Neural crest cell (in vitro differentiated cells): ENCODE results near the gene DTWD2. TPM values are rescaled to one million over a fixed set of nuclear protein-coding genes. Genes with fewer than 3 reads are reported as not detected.

ENCODE experiments used
- DNase-seq: peaks from one replicate; pipeline ENCODE4 v3.0.0; 2021; ENCODE audit warnings: low read depth, mixed read lengths, low spot score
- H3K27ac Mint-ChIP-seq: one replicate; pipeline ENCODE4 v1.8.0; 2021; ENCODE audit warnings: mild to moderate bottlenecking, mixed read lengths; ENCODE audit not compliant: unreplicated experiment
- H3K27me3 Mint-ChIP-seq: 2 replicates; pipeline ENCODE4 v1.8.0; 2021; ENCODE audit warnings: low read depth, mild to moderate bottlenecking, mixed read lengths
- H3K36me3 Mint-ChIP-seq: 2 replicates; pipeline ENCODE4 v1.8.0; 2021; ENCODE audit warnings: low read depth, mild to moderate bottlenecking, mixed read lengths
- H3K4me1 Mint-ChIP-seq: 2 replicates; pipeline ENCODE4 v1.8.0; 2021; ENCODE audit warnings: mixed read lengths
- H3K4me3 Mint-ChIP-seq: one replicate; pipeline ENCODE4 v1.8.0; 2021; ENCODE audit warnings: mild to moderate bottlenecking, mixed read lengths
- H3K9me3 Mint-ChIP-seq: 2 replicates; pipeline ENCODE4 v1.8.0; 2021; ENCODE audit warnings: mixed read lengths
- total RNA-seq: library from RNA; stranded (reverse); gene quantifications from 2 replicates; pipeline ENCODE4 v1.2.1, GENCODE V29; 2021
- TF ChIP-seq, protein P1 (sequence below): fragments of 200-600 bp; sonication (generic); conservative IDR thresholded peaks from 2 replicates; pipeline ENCODE4 v1.5.0; 2021; ENCODE audit warnings: antibody characterized with exemption, mild to moderate bottlenecking

The DTWD2 gene
- total RNA-seq, 1 donor from 2014 or later, result 4.6 TPM

DNA sequence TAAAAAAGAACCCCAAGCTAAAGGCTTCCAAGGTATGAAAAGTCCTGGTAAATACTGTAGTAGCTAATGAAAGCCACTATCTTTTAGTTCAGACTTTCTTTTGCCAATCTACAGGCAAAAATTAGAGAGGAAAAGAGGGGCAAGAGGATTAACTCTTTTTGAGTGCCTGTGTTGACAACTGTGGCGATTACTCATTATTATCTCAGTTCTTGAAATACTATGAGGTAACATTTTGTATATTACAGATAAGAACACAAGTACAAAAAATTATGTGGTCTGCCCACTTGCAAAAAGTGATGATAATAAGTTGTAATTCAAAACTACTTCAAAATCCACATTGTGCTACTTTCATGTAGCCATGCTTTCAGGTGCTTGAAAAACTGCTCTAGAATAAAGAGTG is 144.0 kb downstream of the DTWD2 start:
- Mint-ChIP-seq H3K36me3 (peaks cover 2% of the 10 kb centered on the region), H3K9me3 (peaks cover 4% of the 10 kb centered on the region)

DNA sequence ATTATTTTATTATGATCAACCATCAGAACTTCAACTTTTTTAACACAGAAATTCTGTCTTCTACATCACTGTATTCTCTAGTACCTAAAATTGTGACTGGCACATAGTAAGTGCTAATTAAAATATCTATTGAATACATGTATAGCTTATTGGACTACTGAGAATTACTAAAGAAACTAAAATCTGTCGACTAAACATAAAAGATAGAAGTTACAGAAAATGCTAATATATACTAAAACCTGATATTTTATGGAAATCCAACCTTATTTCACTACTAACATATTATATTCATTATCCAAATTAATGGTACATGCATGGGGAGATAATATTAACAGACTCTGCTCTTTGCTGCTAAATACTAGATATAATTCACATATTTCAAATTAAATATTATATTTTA is 153.6 kb downstream of the DTWD2 start:
- Mint-ChIP-seq H3K9me3 (peaks cover 6% of the 10 kb centered on the region), H3K27me3 (no peaks in the 10 kb centered on the region), H3K4me1 (no peaks in the 10 kb centered on the region), H3K36me3 (peaks cover 2% of the 10 kb centered on the region), H3K4me3 (no peak overlapping the region), H3K27ac (no peak overlapping the region)
- no peak for DNase-seq
- TF ChIP-seq, protein P1, sequence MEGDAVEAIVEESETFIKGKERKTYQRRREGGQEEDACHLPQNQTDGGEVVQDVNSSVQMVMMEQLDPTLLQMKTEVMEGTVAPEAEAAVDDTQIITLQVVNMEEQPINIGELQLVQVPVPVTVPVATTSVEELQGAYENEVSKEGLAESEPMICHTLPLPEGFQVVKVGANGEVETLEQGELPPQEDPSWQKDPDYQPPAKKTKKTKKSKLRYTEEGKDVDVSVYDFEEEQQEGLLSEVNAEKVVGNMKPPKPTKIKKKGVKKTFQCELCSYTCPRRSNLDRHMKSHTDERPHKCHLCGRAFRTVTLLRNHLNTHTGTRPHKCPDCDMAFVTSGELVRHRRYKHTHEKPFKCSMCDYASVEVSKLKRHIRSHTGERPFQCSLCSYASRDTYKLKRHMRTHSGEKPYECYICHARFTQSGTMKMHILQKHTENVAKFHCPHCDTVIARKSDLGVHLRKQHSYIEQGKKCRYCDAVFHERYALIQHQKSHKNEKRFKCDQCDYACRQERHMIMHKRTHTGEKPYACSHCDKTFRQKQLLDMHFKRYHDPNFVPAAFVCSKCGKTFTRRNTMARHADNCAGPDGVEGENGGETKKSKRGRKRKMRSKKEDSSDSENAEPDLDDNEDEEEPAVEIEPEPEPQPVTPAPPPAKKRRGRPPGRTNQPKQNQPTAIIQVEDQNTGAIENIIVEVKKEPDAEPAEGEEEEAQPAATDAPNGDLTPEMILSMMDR, result no peak

More for the DNA sequence above, 144.0 kb downstream of the DTWD2 start:
- no peak for DNase-seq
- Mint-ChIP-seq H3K27me3 (no peaks in the 10 kb centered on the region), H3K4me1 (no peaks in the 10 kb centered on the region), H3K27ac (no peak overlapping the region), H3K4me3 (no peak overlapping the region)
- TF ChIP-seq, protein P1, result no peak

DNA sequence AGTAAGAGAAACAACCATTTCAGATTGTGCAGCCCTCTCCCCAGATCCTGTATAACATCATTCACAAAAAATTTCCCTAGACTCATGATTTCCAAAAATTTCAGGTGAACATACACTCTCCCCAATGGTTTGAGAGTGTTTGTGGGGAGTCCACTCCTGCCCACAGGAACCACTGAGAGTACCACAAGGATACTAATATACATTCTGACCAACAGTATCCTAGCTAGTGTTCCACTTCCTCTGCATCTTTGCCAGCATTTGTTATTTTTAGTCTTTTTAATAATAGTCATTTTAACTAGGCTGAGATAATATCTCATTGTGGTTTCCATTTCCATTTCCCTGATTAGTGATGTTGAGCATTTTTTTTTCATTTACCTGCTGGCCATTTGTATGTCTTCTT is 155.4 kb downstream of the DTWD2 start:
- no peak overlapping the region for H3K27ac Mint-ChIP-seq

DNA sequence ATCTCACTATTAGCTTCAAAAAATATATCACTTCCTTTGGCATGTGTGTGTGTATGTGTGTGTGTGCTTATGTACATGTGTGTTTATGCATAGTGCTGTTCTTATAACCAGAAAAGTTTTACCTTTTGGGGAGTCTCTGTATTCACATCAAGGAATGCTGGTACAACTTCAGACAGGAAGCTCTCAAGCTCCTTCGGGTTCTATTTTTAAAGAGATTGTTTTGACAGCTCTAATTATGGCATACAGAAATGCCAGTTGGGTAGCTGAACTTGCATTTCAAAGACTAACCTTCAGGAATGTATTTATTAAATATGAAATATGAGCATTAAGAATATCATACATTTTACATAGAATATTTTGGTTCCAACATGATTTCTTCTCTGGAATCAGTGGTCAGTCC is 163.1 kb downstream of the DTWD2 start:
- no peaks in the 10 kb centered on the region for H3K9me3 Mint-ChIP-seq
- DNase-seq, result no peak
- H3K27me3 Mint-ChIP-seq, result no peaks in the 10 kb centered on the region
- TF ChIP-seq, protein P1, result no peak
- no peak overlapping the region for H3K4me3 Mint-ChIP-seq
- H3K4me1 Mint-ChIP-seq, result peaks cover 6% of the 10 kb centered on the region
- H3K27ac Mint-ChIP-seq, result no peak overlapping the region
- H3K36me3 Mint-ChIP-seq, result no peaks in the 10 kb centered on the region

More for the DNA sequence above, 155.4 kb downstream of the DTWD2 start:
- Mint-ChIP-seq H3K4me3 (no peak overlapping the region), H3K27me3 (no peaks in the 10 kb centered on the region), H3K36me3 (peaks cover 2% of the 10 kb centered on the region), H3K4me1 (no peaks in the 10 kb centered on the region), H3K9me3 (peaks cover 6% of the 10 kb centered on the region)
- TF ChIP-seq, protein P1, result no peak
- DNase-seq, result no peak

DNA sequence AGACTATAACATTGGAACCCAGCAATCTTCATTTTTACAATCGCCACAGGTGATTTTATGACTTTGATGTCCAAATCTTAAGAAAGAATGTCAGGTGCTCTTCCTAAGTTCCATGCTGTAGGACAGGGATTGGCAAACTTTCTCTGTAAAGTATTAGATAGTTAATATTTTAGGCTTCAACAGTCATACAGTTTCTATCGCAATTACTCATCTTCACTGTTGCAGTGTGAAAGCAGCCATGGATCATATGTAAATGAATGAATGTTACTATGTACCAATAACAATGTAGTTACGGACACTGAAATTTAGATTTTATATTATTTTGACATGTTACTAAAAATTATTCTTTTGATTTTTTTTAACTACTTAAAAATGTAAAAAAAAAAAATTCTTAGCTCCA is 169.7 kb downstream of the DTWD2 start:
- no peak overlapping the region for H3K4me3 Mint-ChIP-seq
- H3K4me1 Mint-ChIP-seq, result no peaks in the 10 kb centered on the region
- no peak for DNase-seq
- H3K36me3 Mint-ChIP-seq, result no peaks in the 10 kb centered on the region
- no peak overlapping the region for H3K27ac Mint-ChIP-seq
- H3K27me3 Mint-ChIP-seq, result no peaks in the 10 kb centered on the region
- TF ChIP-seq, protein P1, result no peak
- H3K9me3 Mint-ChIP-seq, result peaks cover 13% of the 10 kb centered on the region

DNA sequence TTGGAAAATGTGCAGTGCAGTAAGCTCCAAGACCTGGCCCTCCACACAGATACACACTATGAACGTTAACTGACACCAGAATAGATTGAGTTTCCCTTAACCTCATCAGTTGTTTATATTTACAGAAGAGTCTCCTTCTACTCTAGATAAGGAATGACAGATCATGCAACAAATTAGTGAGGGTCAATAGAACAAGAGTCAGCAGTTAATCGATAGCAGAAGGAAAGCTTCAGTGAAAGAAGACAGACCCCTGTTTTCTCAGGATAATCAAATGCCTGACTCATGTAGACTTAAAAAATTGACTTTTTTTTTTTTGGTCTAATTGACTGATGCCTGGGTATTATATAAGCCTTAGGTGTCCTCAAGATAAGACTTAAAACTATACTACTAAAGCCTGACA is 179.9 kb downstream of the DTWD2 start:
- TF ChIP-seq, protein P1, result no peak
- Mint-ChIP-seq H3K27ac (no peak overlapping the region), H3K4me1 (no peaks in the 10 kb centered on the region), H3K36me3 (peaks cover 10% of the 10 kb centered on the region), H3K9me3 (peaks cover 16% of the 10 kb centered on the region), H3K27me3 (no peaks in the 10 kb centered on the region), H3K4me3 (no peak overlapping the region)
- DNase-seq, result no peak
